ENCODE measurements around the gene ADCY3. TPM values are rescaled to one million over a fixed set of nuclear protein-coding genes. Genes with fewer than 3 reads are reported as not detected.

Gene ADCY3
- polyA plus RNA-seq, 1 of the 3 experiments (the other 2 are of a cell fraction), result 53.9 TPM

- H2AFZ ChIP-seq (ENCODE audit: low read depth), result no peak overlapping the region
- no peaks in the 10 kb centered on the region for H3K9me2 ChIP-seq
- H3K36me3 ChIP-seq (replicated peaks in 1 of 2; ENCODE audit: control insufficient read depth in 1 of 2, insufficient read depth in 2 of 2, low read length in 1 of 2), result no peaks in the 10 kb centered on the region
- ChIA-PET CTCF (interaction anchor here (0.9 kb wide), 1 partner anchor 464 kb away, joined by 3 read pairs; no protein-coding TSS in a partner anchor), POLR2A (interaction anchor here (0.5 kb wide), 1 partner anchor 13 kb away, joined by 4 read pairs; no protein-coding TSS in a partner anchor)
- H3K9ac ChIP-seq, result no peak overlapping the region
- 88% methylated on average over 9 of the region's 9 CpGs for WGBS (ENCODE audit: low lambda C conversion rate)
- no peaks in the 10 kb centered on the region for H3K9me3 ChIP-seq
- H3K27ac ChIP-seq (ENCODE audit: low read depth in 2 of 2, low read length in 1 of 2), result no peak overlapping the region
- H3F3A ChIP-seq (replicated peaks; ENCODE audit: insufficient read depth), result no peaks in the 10 kb centered on the region
- no peaks in the 10 kb centered on the region for H3K79me2 ChIP-seq (ENCODE audit: insufficient read depth)
- H3K4me2 ChIP-seq, result no peak overlapping the region
- DNase-seq, result no peak
- H3K4me3 ChIP-seq (ENCODE audit: low read depth in 2 of 2, low read length in 1 of 2), result no peak overlapping the region
- TF ChIP-seq FOSL2 (IDR thresholded peaks at IDR 0.05; ENCODE audit: borderline replicate concordance, low read depth) (no peak), POLR2AphosphoS5 (IDR thresholded peaks at IDR 0.05; ENCODE audit: low read depth, low read length) (no peak), GATA2 (CRISPR knock-in tag; IDR thresholded peaks at IDR 0.05) (no peak), EP300 (IDR thresholded peaks at IDR 0.05; ENCODE audit: borderline replicate concordance in 1 of 2, low read depth in 1 of 2, low read length in 1 of 2) (no peak), SIN3A (IDR thresholded peaks at IDR 0.05; ENCODE audit: borderline replicate concordance, low read depth, low read length) (no peak), MEF2A (IDR thresholded peaks at IDR 0.05; ENCODE audit: borderline replicate concordance, low read depth) (no peak)
- TF ChIP-seq, protein P1, sequence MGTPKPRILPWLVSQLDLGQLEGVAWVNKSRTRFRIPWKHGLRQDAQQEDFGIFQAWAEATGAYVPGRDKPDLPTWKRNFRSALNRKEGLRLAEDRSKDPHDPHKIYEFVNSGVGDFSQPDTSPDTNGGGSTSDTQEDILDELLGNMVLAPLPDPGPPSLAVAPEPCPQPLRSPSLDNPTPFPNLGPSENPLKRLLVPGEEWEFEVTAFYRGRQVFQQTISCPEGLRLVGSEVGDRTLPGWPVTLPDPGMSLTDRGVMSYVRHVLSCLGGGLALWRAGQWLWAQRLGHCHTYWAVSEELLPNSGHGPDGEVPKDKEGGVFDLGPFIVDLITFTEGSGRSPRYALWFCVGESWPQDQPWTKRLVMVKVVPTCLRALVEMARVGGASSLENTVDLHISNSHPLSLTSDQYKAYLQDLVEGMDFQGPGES (IDR thresholded peaks at IDR 0.05; ENCODE audit: low read depth, low read length), result no peak
- peaks cover 0 to 7% of the 10 kb centered on the region in 2 experiments; a peak in 1 of 4 replicates for H3K4me1 ChIP-seq (ENCODE audit: control insufficient read depth in 1 of 2, insufficient read depth in 2 of 2, low read depth in 1 of 2, low read length in 1 of 2)
- no peaks in the 10 kb centered on the region for H3K27me3 ChIP-seq (ENCODE audit: insufficient read depth)
- no peaks in the 10 kb centered on the region for H4K20me1 ChIP-seq (ENCODE audit: insufficient read depth)
Measured at GRCh38 chr2:24874035-24874434, 46.0 kb downstream of the ADCY3 start.

DNA sequence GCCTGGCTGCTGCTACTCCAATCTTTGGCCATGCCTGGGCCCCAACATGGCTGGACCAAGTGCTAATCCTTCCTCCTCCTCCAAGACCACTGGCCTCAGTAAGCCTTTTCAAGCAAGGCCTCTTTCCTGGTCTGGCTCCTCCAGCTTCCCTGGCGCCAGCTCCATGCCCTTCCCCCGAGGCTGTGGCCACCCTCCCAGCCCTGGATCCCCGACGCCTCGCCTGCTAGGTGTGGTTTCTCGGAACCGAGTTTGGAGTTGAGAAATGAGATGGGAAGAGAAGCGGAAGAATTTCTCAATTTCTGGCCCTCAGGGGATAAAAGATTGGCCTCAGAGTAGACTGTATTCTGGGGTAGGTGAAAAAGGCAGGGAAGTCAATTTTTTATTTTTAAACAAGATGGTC, 46.4 kb downstream of the ADCY3 start:
- Histone ChIP-seq H3K9ac (no peak overlapping the region), H3K4me2 (no peak overlapping the region), H3K27ac (ENCODE audit: low read depth in 2 of 2, low read length in 1 of 2) (no peak overlapping the region), H2AFZ (ENCODE audit: low read depth) (no peak overlapping the region), H3F3A (replicated peaks; ENCODE audit: insufficient read depth) (no peaks in the 10 kb centered on the region), H3K9me3 (no peaks in the 10 kb centered on the region), H3K27me3 (ENCODE audit: insufficient read depth) (no peaks in the 10 kb centered on the region), H3K4me1 (ENCODE audit: control insufficient read depth in 1 of 2, insufficient read depth in 2 of 2, low read depth in 1 of 2, low read length in 1 of 2) (peaks cover 0 to 7% of the 10 kb centered on the region in 2 experiments; a peak in 1 of 4 replicates), H3K4me3 (ENCODE audit: low read depth in 2 of 2, low read length in 1 of 2) (no peak overlapping the region), H3K79me2 (ENCODE audit: insufficient read depth) (no peaks in the 10 kb centered on the region), H4K20me1 (ENCODE audit: insufficient read depth) (no peaks in the 10 kb centered on the region), H3K36me3 (replicated peaks in 1 of 2; ENCODE audit: control insufficient read depth in 1 of 2, insufficient read depth in 2 of 2, low read length in 1 of 2) (no peaks in the 10 kb centered on the region), H3K9me2 (no peaks in the 10 kb centered on the region)
- CTCF ChIA-PET, result interaction anchor here (0.9 kb wide), 1 partner anchor 464 kb away, joined by 3 read pairs; no protein-coding TSS in a partner anchor
- no peak for DNase-seq
- POLR2A ChIA-PET, result no interaction called here
- 95% methylated on average over 8 of the region's 8 CpGs for WGBS (ENCODE audit: low lambda C conversion rate)
- TF ChIP-seq, protein P2, sequence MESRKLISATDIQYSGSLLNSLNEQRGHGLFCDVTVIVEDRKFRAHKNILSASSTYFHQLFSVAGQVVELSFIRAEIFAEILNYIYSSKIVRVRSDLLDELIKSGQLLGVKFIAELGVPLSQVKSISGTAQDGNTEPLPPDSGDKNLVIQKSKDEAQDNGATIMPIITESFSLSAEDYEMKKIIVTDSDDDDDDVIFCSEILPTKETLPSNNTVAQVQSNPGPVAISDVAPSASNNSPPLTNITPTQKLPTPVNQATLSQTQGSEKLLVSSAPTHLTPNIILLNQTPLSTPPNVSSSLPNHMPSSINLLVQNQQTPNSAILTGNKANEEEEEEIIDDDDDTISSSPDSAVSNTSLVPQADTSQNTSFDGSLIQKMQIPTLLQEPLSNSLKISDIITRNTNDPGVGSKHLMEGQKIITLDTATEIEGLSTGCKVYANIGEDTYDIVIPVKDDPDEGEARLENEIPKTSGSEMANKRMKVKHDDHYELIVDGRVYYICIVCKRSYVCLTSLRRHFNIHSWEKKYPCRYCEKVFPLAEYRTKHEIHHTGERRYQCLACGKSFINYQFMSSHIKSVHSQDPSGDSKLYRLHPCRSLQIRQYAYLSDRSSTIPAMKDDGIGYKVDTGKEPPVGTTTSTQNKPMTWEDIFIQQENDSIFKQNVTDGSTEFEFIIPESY (IDR thresholded peaks at IDR 0.05; ENCODE audit: borderline replicate concordance, low read depth), result no peak
- no peak for TF ChIP-seq RCOR1 (IDR thresholded peaks at IDR 0.05; ENCODE audit: low read length)
- no peak for TF ChIP-seq GABPA (IDR thresholded peaks at IDR 0.05; ENCODE audit: low read depth)
- no peak for TF ChIP-seq CHD2 (IDR thresholded peaks at IDR 0.05; ENCODE audit: low read length, partially characterized antibody)
- TF ChIP-seq SIN3A (IDR thresholded peaks at IDR 0.05; ENCODE audit: borderline replicate concordance, low read depth, low read length), result no peak
- TF ChIP-seq EP300 (IDR thresholded peaks at IDR 0.05; ENCODE audit: borderline replicate concordance in 1 of 2, low read depth in 1 of 2, low read length in 1 of 2), result no peak
- no peak for TF ChIP-seq POLR2AphosphoS5 (IDR thresholded peaks at IDR 0.05; ENCODE audit: low read depth, low read length)
- no peak for TF ChIP-seq FOXJ3 (CRISPR knock-in tag; IDR thresholded peaks at IDR 0.05)
- no peak for TF ChIP-seq NRF1 (IDR thresholded peaks at IDR 0.05; ENCODE audit: low read depth, low read length)
